H1 (cell line): ENCODE data around the gene CDC42SE2.

Source experiments
- CEBPB ChIP-seq: IDR thresholded peaks from 2 replicates; pipeline ENCODE4 v1.6.1; 2012; ENCODE audit warnings: low read depth, low read length
- CHD7 ChIP-seq: fragments of 300-600 bp; sonication (generic); IDR thresholded peaks from 2 replicates; pipeline ENCODE4 v1.7.1; 2012; ENCODE audit warnings: low read length, moderate library complexity, mild to moderate bottlenecking, inconsistent platforms; ENCODE audit not compliant: insufficient replicate concordance
- CTCF ChIP-seq, 3 experiments: IDR thresholded peaks; 1 replicate in 2 of 3; 2 replicates in 1 of 3; pipeline versions ENCODE4 v1.5.1 to v1.6.1; 2011; ENCODE audit warnings: low read length in 3 of 3, mild to moderate bottlenecking in 3 of 3, inconsistent platforms in 2 of 3, low read depth in 1 of 3, moderate library complexity in 1 of 3; ENCODE audit not compliant: insufficient read depth in 1 of 3; ENCODE audit errors: control extremely low read depth in 1 of 3
- GABPA ChIP-seq: IDR thresholded peaks from 2 replicates; pipeline ENCODE4 v1.6.1; 2011; ENCODE audit warnings: mild to moderate bottlenecking, low read length, moderate library complexity, borderline replicate concordance; ENCODE audit not compliant: insufficient read depth
- HDAC6 ChIP-seq: IDR thresholded peaks from one replicate; pipeline ENCODE4 v1.7.1; 2012; ENCODE audit warnings: low read depth, mild to moderate bottlenecking, inconsistent platforms, low read length, moderate library complexity
- SIN3A ChIP-seq, 2 experiments: IDR thresholded peaks in 1 of 2; conservative IDR thresholded peaks in 1 of 2; 2 replicates each; pipeline ENCODE4 v1.6.1; 2011 to 2012; ENCODE audit warnings: low read length in 2 of 2, improper control_type of control experiment in 1 of 2, low read depth in 1 of 2, mild to moderate bottlenecking in 1 of 2

- no peak for TF ChIP-seq SIN3A (conservative IDR thresholded peaks at IDR 0.05 in 1 of 2, IDR thresholded peaks at IDR 0.05 in 1 of 2; ENCODE audit: low read depth in 1 of 2, low read length in 2 of 2)
- TF ChIP-seq GABPA = no peak
- TF ChIP-seq CTCF (IDR thresholded peaks at IDR 0.05; ENCODE audit: control extremely low read depth in 1 of 3, insufficient read depth in 1 of 3, low read depth in 1 of 3, low read length in 3 of 3) = no peak
- no peak for TF ChIP-seq CEBPB
- TF ChIP-seq CHD7 = no peak
- TF ChIP-seq HDAC6 = no peak
These were observed 115.9 kb downstream of the CDC42SE2 start for GRCh38 chr5:131379723-131380122.
